Chondrocyte (in vitro differentiated cells): Measurements from ENCODE around the gene S100PBP. TPM values are rescaled to one million over a fixed set of nuclear protein-coding genes. Genes with fewer than 3 reads are reported as not detected.

Source experiments
- DNase-seq: peaks from one replicate; pipeline ENCODE4 v3.0.0; 2021; ENCODE audit warnings: mixed read lengths, low spot score
- H3K27ac Mint-ChIP-seq: one replicate; pipeline ENCODE4 v1.8.0; 2021; ENCODE audit warnings: mild to moderate bottlenecking, moderate library complexity, mixed read lengths; ENCODE audit not compliant: unreplicated experiment
- H3K27me3 Mint-ChIP-seq: 2 replicates; pipeline ENCODE4 v1.8.0; 2021; ENCODE audit warnings: low read depth, mixed read lengths
- H3K36me3 Mint-ChIP-seq: 2 replicates; pipeline ENCODE4 v1.8.0; 2021; ENCODE audit warnings: low read depth, mixed read lengths
- H3K4me1 Mint-ChIP-seq: 2 replicates; pipeline ENCODE4 v1.8.0; 2021; ENCODE audit warnings: low read depth, mild to moderate bottlenecking, mixed read lengths
- H3K4me3 Mint-ChIP-seq: one replicate; pipeline ENCODE4 v1.8.0; 2021; ENCODE audit warnings: mild to moderate bottlenecking, moderate library complexity, mixed read lengths; ENCODE audit not compliant: unreplicated experiment
- H3K9me3 Mint-ChIP-seq: 2 replicates; pipeline ENCODE4 v1.8.0; 2021; ENCODE audit warnings: low read depth, mixed read lengths
- CTCF ChIP-seq: fragments of 200-600 bp; sonication (generic); IDR thresholded peaks from 2 replicates; pipeline ENCODE4 v1.5.0; 2021; ENCODE audit warnings: antibody characterized with exemption, mild to moderate bottlenecking, moderate library complexity
- total RNA-seq: library from RNA; stranded (reverse); gene quantifications from 3 replicates; pipeline ENCODE4 v1.2.1, GENCODE V29; 2021

Gene S100PBP
- total RNA-seq, 1 donor from 2014 or later = 40.5 TPM

- H3K27ac Mint-ChIP-seq = no peak overlapping the region
- H3K4me3 Mint-ChIP-seq = no peak overlapping the region
- no peak for TF ChIP-seq CTCF
- no peak for DNase-seq
- H3K27me3 Mint-ChIP-seq = no peaks in the 10 kb centered on the region
- no peaks in the 10 kb centered on the region for H3K4me1 Mint-ChIP-seq
- H3K36me3 Mint-ChIP-seq = peaks cover 27% of the 10 kb centered on the region
- no peaks in the 10 kb centered on the region for H3K9me3 Mint-ChIP-seq
Measured at GRCh38 chr1:32858791-32859190, 41.3 kb downstream of the S100PBP start.

- no peaks in the 10 kb centered on the region for H3K27me3 Mint-ChIP-seq
- H3K27ac Mint-ChIP-seq = no peak overlapping the region
- H3K36me3 Mint-ChIP-seq = peaks cover 17% of the 10 kb centered on the region
- no peak for TF ChIP-seq CTCF
- H3K4me1 Mint-ChIP-seq = no peaks in the 10 kb centered on the region
- H3K9me3 Mint-ChIP-seq = no peaks in the 10 kb centered on the region
- no peak overlapping the region for H3K4me3 Mint-ChIP-seq
- no peak for DNase-seq
Measured at GRCh38 chr1:32859915-32860314, 42.5 kb downstream of the S100PBP start.

- H3K27me3 Mint-ChIP-seq = no peaks in the 10 kb centered on the region
- no peaks in the 10 kb centered on the region for H3K4me1 Mint-ChIP-seq
- no peak for DNase-seq
- no peak overlapping the region for H3K27ac Mint-ChIP-seq
- no peak for TF ChIP-seq CTCF
- H3K9me3 Mint-ChIP-seq = no peaks in the 10 kb centered on the region
- peaks cover 17% of the 10 kb centered on the region for H3K36me3 Mint-ChIP-seq
- H3K4me3 Mint-ChIP-seq = no peak overlapping the region
Measured at GRCh38 chr1:32860566-32860965, 43.1 kb downstream of the S100PBP start.

- no peaks in the 10 kb centered on the region for H3K9me3 Mint-ChIP-seq
- no peak for TF ChIP-seq CTCF
- no peak overlapping the region for H3K4me3 Mint-ChIP-seq
- peaks cover 10% of the 10 kb centered on the region for H3K36me3 Mint-ChIP-seq
- no peak overlapping the region for H3K27ac Mint-ChIP-seq
- no peak for DNase-seq
- no peaks in the 10 kb centered on the region for H3K27me3 Mint-ChIP-seq
- no peaks in the 10 kb centered on the region for H3K4me1 Mint-ChIP-seq
Measured at GRCh38 chr1:32861904-32862695, 44.6 kb downstream of the S100PBP start.

GRCh38 chr1:32863218-32863880, 45.9 kb downstream of the S100PBP start:
- Mint-ChIP-seq H3K27me3 (no peaks in the 10 kb centered on the region), H3K4me1 (no peaks in the 10 kb centered on the region), H3K9me3 (no peaks in the 10 kb centered on the region), H3K36me3 (peaks cover 10% of the 10 kb centered on the region), H3K27ac (no peak overlapping the region), H3K4me3 (no peak overlapping the region)
- DNase-seq = no peak
- TF ChIP-seq CTCF = no peak
